HepG2 (cell line): Measurements from ENCODE around the gene UCN. TPM values are rescaled to one million over a fixed set of nuclear protein-coding genes. Genes with fewer than 3 reads are reported as not detected.

ENCODE experiments used
- ARID4A ChIP-seq: sonication (generic); formaldehyde crosslinking; IDR thresholded peaks from 2 replicates; pipeline ENCODE4 v1.5.0; 2020; ENCODE audit warnings: mild to moderate bottlenecking, missing genetic modification reagents, borderline replicate concordance
- ASH2L ChIP-seq: fragments of 300-600, 200-600 bp; sonication (generic); IDR thresholded peaks from 2 replicates; pipeline ENCODE4 v1.7.0; 2017; ENCODE audit warnings: low read depth, mild to moderate bottlenecking, moderate library complexity, mixed read lengths, low read length; ENCODE audit not compliant: insufficient read length
- FOXP1 ChIP-seq, 2 experiments: fragments of 450-650 bp in 1 of 2; IDR thresholded peaks; 2 replicates each; pipeline ENCODE4 v1.6.1; 2017 to 2018; ENCODE audit warnings: antibody characterized with exemption in 1 of 2
- GABPB1 ChIP-seq: IDR thresholded peaks from 2 replicates; pipeline ENCODE4 v1.6.1; 2016; ENCODE audit warnings: mild to moderate bottlenecking, missing genetic modification reagents, moderate library complexity, missing compliant biosample characterization
- HOXA7 ChIP-seq: sonication (generic); formaldehyde crosslinking; IDR thresholded peaks from 2 replicates; pipeline ENCODE4 v1.8.1; 2022; ENCODE audit warnings: mild to moderate bottlenecking, missing genetic modification reagents, moderate library complexity
- KLF11 ChIP-seq: IDR thresholded peaks from 2 replicates; pipeline ENCODE4 v1.6.1; 2016; ENCODE audit warnings: missing compliant biosample characterization
- PRMT3 ChIP-seq: sonication (generic); formaldehyde crosslinking; IDR thresholded peaks from 2 replicates; pipeline ENCODE4 v1.8.1; 2022; ENCODE audit warnings: low read depth, mild to moderate bottlenecking, moderate library complexity, missing genetic modification reagents, borderline replicate concordance
- SAFB2 ChIP-seq: sonication (generic); formaldehyde crosslinking; IDR thresholded peaks from 2 replicates; pipeline ENCODE4 v1.5.1; 2020; ENCODE audit warnings: missing genetic modification reagents, low read depth, mild to moderate bottlenecking, borderline replicate concordance
- THAP9 ChIP-seq: sonication (generic); formaldehyde crosslinking; IDR thresholded peaks from 2 replicates; pipeline ENCODE4; 2020; ENCODE audit warnings: missing genetic modification reagents, mild to moderate bottlenecking, borderline replicate concordance
- ZBTB10 ChIP-seq: sonication (generic); formaldehyde crosslinking; IDR thresholded peaks from 2 replicates; pipeline ENCODE4 v1.4.0; 2020; ENCODE audit warnings: missing genetic modification reagents, borderline replicate concordance
- ZNF34 ChIP-seq: sonication (generic); formaldehyde crosslinking; IDR thresholded peaks from 2 replicates; pipeline ENCODE4 v1.4.0; 2020; ENCODE audit warnings: mild to moderate bottlenecking, missing genetic modification reagents, borderline replicate concordance
- polyA plus RNA-seq, 8 experiments: library from polyadenylated mRNA; depleted of rRNA in 3 of 8; stranded (reverse) in 7 of 8; unstranded in 1 of 8; fragments of >200 nt; fragmentation: Illumina TruSeq in 4 of 8; extraction: Trizol in 4 of 8; gene quantifications; 2 replicates each; pipeline versions ENCODE4 v1.2.1 to v1.2.3, GENCODE V29; 2011 to 2016; ENCODE audit warnings: low read depth in 4 of 8, missing spikeins in 1 of 8, mixed read lengths in 1 of 8; ENCODE audit not compliant: insufficient read depth in 1 of 8
- total RNA-seq, 5 experiments: library from RNA; depleted of rRNA; stranded (reverse); fragments of >200 nt; fragmentation: Illumina TruSeq; extraction: Trizol; gene quantifications; 2 replicates each; pipeline ENCODE4 v1.2.3, GENCODE V29; 2016; ENCODE audit warnings: low read depth in 1 of 5
- TF ChIP-seq, protein P1 (sequence below): sonication (generic); formaldehyde crosslinking; IDR thresholded peaks from 2 replicates; pipeline ENCODE4 v1.4.0; 2020; ENCODE audit warnings: missing genetic modification reagents, low read depth, mild to moderate bottlenecking, borderline replicate concordance

Gene UCN
- total and polyA plus RNA-seq, 2 of the 13 experiments (the other 11 are each of a cell fraction or from before 2014, with no cell fraction given): 1.2 to 2.3 TPM

GRCh38 chr2:27303093-27304025 is 4.9 kb downstream of the UCN start (continued):
- no peak for TF ChIP-seq ZBTB10 (CRISPR knock-in tag)
- peak; percentile 25; the same call in 1 of the 2 replicates for TF ChIP-seq THAP9 (CRISPR knock-in tag)
- peak; percentile 31; the same call in 1 of the 2 replicates for TF ChIP-seq ARID4A (CRISPR knock-in tag)
- no peak for TF ChIP-seq HOXA7 (CRISPR knock-in tag)
- peak; percentile 29 for TF ChIP-seq ASH2L
- TF ChIP-seq PRMT3: no peak
- peak; percentile 65 for TF ChIP-seq GABPB1
- TF ChIP-seq KLF11 (CRISPR knock-in tag): no peak
- peak; percentile 42; the same call in 1 of the 2 replicates for TF ChIP-seq SAFB2 (CRISPR knock-in tag)
- no peak for TF ChIP-seq FOXP1 (IDR thresholded peaks at IDR 0.05)
- TF ChIP-seq FOXP1 (CRISPR knock-in tag; IDR thresholded peaks at IDR 0.05): peak; percentile 10; the same call in 1 of the 2 replicates
- no peak for TF ChIP-seq ZNF34 (CRISPR knock-in tag)
- TF ChIP-seq, protein P1, sequence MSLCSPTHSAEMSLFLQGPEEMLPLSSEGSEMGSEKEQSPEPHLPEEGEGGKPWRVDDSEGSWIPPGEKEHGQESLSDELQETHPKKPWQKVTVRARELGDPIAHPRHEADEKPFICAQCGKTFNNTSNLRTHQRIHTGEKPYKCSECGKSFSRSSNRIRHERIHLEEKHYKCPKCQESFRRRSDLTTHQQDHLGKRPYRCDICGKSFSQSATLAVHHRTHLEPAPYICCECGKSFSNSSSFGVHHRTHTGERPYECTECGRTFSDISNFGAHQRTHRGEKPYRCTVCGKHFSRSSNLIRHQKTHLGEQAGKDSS (CRISPR knock-in tag): 0 out of 2 replicates have a peak, but pooled peaks have one; percentile 11
